NCI-H2227 (cell line): ENCODE measurements around the gene PAK1IP1.
"Not testable (repeated sequence)": the region's sequence is repeated elsewhere in the genome, so short reads cannot be mapped to it uniquely, and the experiment has no call there.

ENCODE experiments used
- DNase-seq: peaks from one replicate; lab custom pipeline; 2025; ENCODE audit not compliant: unreplicated experiment; lab: John Stamatoyannopoulos, UW

PAK1IP1 gene

GRCh38 chr6:10742251-10742650 lies 47.5 kb downstream of the PAK1IP1 start:
- DNase-seq: no peak

- no peak for DNase-seq
Observed at GRCh38 chr6:10743515-10743914, 48.7 kb downstream of the PAK1IP1 start.

- no peak for DNase-seq
Observed at GRCh38 chr6:10745116-10745515, 50.3 kb downstream of the PAK1IP1 start.

GRCh38 chr6:10746915-10747250 lies 52.1 kb downstream of the PAK1IP1 start:
- no peak for DNase-seq

- peak; percentile 99 for DNase-seq
Observed at GRCh38 chr6:10747251-10747972, 52.6 kb downstream of the PAK1IP1 start, which contains the start of gene TMEM14B. Gene TMEM14B, plus strand, starts transcription at chr6:10747805. Its CDS starts 1,441 bp downstream, at chr6:10749246.

GRCh38 chr6:10749734-10750133 lies 55.0 kb downstream of the PAK1IP1 start:
- DNase-seq: no peak

GRCh38 chr6:10750568-10750967 lies 55.8 kb downstream of the PAK1IP1 start:
- not testable (repeated sequence) for DNase-seq

- not testable (repeated sequence) for DNase-seq
Observed at GRCh38 chr6:10751757-10752156, 57.0 kb downstream of the PAK1IP1 start.

GRCh38 chr6:10756085-10756484 lies 61.3 kb downstream of the PAK1IP1 start:
- no peak for DNase-seq
